SK-N-SH treated with all-trans-retinoic acid at 6 μM for 48 hours (cell line): ENCODE measurements around the gene MESD.

Experiments used
- ATAC-seq: fragments of 200-7000 bp; cut with Tn5 transposase; 3 replicates; pipeline ENCODE4 v1.9.1; 2020; ENCODE audit warnings: mild to moderate bottlenecking, moderate library complexity
- ARNTL ChIP-seq: fragments of 450-650 bp; formaldehyde crosslinking; IDR thresholded peaks from 2 replicates; pipeline ENCODE4 v1.5.0; 2020; ENCODE audit warnings: low read depth, mild to moderate bottlenecking, moderate library complexity, borderline replicate concordance
- CREB5 ChIP-seq: fragments of 250-450 bp; sonication (Bioruptor Pico); IDR thresholded peaks from 2 replicates; pipeline ENCODE4 v1.5.1; 2020; ENCODE audit warnings: low read depth, mild to moderate bottlenecking, moderate library complexity
- CSDC2 ChIP-seq: fragments of 250-450 bp; sonication (Bioruptor Pico); IDR thresholded peaks from 2 replicates; pipeline ENCODE4 v1.5.0; 2020; ENCODE audit warnings: mild to moderate bottlenecking, moderate library complexity
- ESRRG ChIP-seq: fragments of 250-450 bp; sonication (Bioruptor Pico); IDR thresholded peaks from 2 replicates; pipeline ENCODE4 v1.6.1; 2021; ENCODE audit warnings: mild to moderate bottlenecking
- ISL1 ChIP-seq: fragments of 250-450 bp; sonication (Bioruptor Pico); IDR thresholded peaks from 2 replicates; pipeline ENCODE4 v2.1.2; 2022; ENCODE audit warnings: mild to moderate bottlenecking, moderate library complexity
- OSR1 ChIP-seq: fragments of 250-450 bp; sonication (Bioruptor Pico); IDR thresholded peaks from 2 replicates; pipeline ENCODE4 v1.8.0; 2022; ENCODE audit warnings: moderate library complexity, mild to moderate bottlenecking, inconsistent platforms
- PATZ1 ChIP-seq: fragments of 250-450 bp; sonication (Bioruptor Pico); IDR thresholded peaks from 2 replicates; pipeline ENCODE4 v1.8.0; 2020; ENCODE audit warnings: mild to moderate bottlenecking, moderate library complexity, borderline replicate concordance
- PPARA ChIP-seq: fragments of 250-450 bp; sonication (Bioruptor Pico); IDR thresholded peaks from 2 replicates; pipeline ENCODE4 v1.5.0; 2020; ENCODE audit warnings: mild to moderate bottlenecking, borderline replicate concordance
- RARB ChIP-seq: fragments of 250-450 bp; sonication (Bioruptor Pico); IDR thresholded peaks from 2 replicates; pipeline ENCODE4 v1.8.0; 2021; ENCODE audit warnings: mild to moderate bottlenecking, moderate library complexity
- SNAI2 ChIP-seq: fragments of 250-450 bp; sonication (Bioruptor Pico); IDR thresholded peaks from 2 replicates; pipeline ENCODE4 v1.5.0; 2020; ENCODE audit warnings: mild to moderate bottlenecking, moderate library complexity
- TCF4 ChIP-seq: fragments of 250-450 bp; sonication (Bioruptor Pico); IDR thresholded peaks from 2 replicates; pipeline ENCODE4 v1.8.0; 2021; ENCODE audit warnings: mild to moderate bottlenecking, moderate library complexity, borderline replicate concordance
- TOX ChIP-seq: fragments of 250-450 bp; sonication (Bioruptor Pico); IDR thresholded peaks from 2 replicates; pipeline ENCODE4 v1.8.0; 2021; ENCODE audit warnings: mild to moderate bottlenecking, moderate library complexity, borderline replicate concordance
- TSHZ2 ChIP-seq: fragments of 250-450 bp; sonication (Bioruptor Pico); IDR thresholded peaks from 2 replicates; pipeline ENCODE4 v1.5.0; 2020; ENCODE audit warnings: mild to moderate bottlenecking, moderate library complexity
- ZC3H10 ChIP-seq: fragments of 250-450 bp; sonication (Bioruptor Pico); IDR thresholded peaks from 2 replicates; pipeline ENCODE4 v1.5.1; 2021; ENCODE audit warnings: mild to moderate bottlenecking, moderate library complexity
- ZFP30 ChIP-seq: fragments of 450-650 bp; formaldehyde crosslinking; IDR thresholded peaks from 2 replicates; pipeline ENCODE4 v1.5.0; 2022; ENCODE audit warnings: mild to moderate bottlenecking, moderate library complexity
- ZNF565 ChIP-seq: fragments of 450-650 bp; formaldehyde crosslinking; conservative IDR thresholded peaks from 2 replicates; pipeline ENCODE4 v1.5.0; 2020; ENCODE audit warnings: low read depth, mild to moderate bottlenecking, moderate library complexity
- ZNF70 ChIP-seq: fragments of 450-650 bp; formaldehyde crosslinking; IDR thresholded peaks from 2 replicates; pipeline ENCODE4 v1.5.0; 2020; ENCODE audit warnings: mild to moderate bottlenecking, moderate library complexity
- ZNF8 ChIP-seq: fragments of 450-650 bp; formaldehyde crosslinking; IDR thresholded peaks from 2 replicates; pipeline ENCODE4 v1.5.0; 2020; ENCODE audit warnings: mild to moderate bottlenecking, moderate library complexity
- TF ChIP-seq, protein P1 (sequence below): fragments of 250-450 bp; sonication (Bioruptor Pico); IDR thresholded peaks from 2 replicates; pipeline ENCODE4 v1.5.1; 2021; ENCODE audit warnings: mild to moderate bottlenecking, moderate library complexity
- TF ChIP-seq, protein P2 (sequence below): fragments of 250-450 bp; sonication (Bioruptor Pico); IDR thresholded peaks from 2 replicates; pipeline ENCODE4 v1.8.0; 2021; ENCODE audit warnings: low read depth, mild to moderate bottlenecking, moderate library complexity, borderline replicate concordance

MESD gene

DNA sequence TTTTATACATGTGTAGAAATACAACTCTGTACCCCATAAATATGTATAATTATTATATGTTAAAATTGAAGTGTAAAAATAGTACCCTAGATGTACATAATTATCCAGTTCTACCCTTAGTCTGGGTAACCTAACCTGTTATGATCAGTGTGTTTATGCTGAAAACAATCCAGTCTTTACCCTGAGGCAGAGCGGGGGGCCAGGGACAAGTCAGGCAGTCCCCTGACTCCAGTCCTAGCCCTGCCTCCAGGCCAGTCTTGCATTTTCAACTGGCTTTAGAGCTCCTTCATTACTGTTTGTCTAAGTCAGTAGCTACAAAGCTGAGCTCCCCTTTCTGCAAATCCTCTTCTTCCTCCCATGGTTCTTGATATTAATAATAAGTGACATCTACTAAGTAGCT, 3.1 kb downstream of the MESD start:
- TF ChIP-seq PATZ1 (CRISPR knock-in tag) (no peak), ZNF565 (CRISPR knock-in tag) (no peak), ZNF70 (CRISPR knock-in tag) (no peak), CSDC2 (CRISPR knock-in tag) (no peak), TSHZ2 (no peak), ESRRG (CRISPR knock-in tag) (no peak), ARNTL (no peak), TOX (CRISPR knock-in tag) (no peak), OSR1 (no peak), TCF4 (CRISPR knock-in tag) (no peak), CREB5 (CRISPR knock-in tag) (no peak), ZNF8 (no peak), SNAI2 (CRISPR knock-in tag) (no peak)
- TF ChIP-seq, protein P1, sequence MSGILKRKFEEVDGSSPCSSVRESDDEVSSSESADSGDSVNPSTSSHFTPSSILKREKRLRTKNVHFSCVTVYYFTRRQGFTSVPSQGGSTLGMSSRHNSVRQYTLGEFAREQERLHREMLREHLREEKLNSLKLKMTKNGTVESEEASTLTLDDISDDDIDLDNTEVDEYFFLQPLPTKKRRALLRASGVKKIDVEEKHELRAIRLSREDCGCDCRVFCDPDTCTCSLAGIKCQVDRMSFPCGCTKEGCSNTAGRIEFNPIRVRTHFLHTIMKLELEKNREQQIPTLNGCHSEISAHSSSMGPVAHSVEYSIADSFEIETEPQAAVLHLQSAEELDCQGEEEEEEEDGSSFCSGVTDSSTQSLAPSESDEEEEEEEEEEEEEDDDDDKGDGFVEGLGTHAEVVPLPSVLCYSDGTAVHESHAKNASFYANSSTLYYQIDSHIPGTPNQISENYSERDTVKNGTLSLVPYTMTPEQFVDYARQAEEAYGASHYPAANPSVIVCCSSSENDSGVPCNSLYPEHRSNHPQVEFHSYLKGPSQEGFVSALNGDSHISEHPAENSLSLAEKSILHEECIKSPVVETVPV (CRISPR knock-in tag), result no peak
- TF ChIP-seq, protein P2, sequence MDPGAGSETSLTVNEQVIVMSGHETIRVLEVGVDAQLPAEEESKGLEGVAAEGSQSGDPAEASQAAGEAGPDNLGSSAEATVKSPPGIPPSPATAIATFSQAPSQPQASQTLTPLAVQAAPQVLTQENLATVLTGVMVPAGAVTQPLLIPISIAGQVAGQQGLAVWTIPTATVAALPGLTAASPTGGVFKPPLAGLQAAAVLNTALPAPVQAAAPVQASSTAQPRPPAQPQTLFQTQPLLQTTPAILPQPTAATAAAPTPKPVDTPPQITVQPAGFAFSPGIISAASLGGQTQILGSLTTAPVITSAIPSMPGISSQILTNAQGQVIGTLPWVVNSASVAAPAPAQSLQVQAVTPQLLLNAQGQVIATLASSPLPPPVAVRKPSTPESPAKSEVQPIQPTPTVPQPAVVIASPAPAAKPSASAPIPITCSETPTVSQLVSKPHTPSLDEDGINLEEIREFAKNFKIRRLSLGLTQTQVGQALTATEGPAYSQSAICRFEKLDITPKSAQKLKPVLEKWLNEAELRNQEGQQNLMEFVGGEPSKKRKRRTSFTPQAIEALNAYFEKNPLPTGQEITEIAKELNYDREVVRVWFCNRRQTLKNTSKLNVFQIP (CRISPR knock-in tag), result no peak
- ATAC-seq, result no peak

DNA sequence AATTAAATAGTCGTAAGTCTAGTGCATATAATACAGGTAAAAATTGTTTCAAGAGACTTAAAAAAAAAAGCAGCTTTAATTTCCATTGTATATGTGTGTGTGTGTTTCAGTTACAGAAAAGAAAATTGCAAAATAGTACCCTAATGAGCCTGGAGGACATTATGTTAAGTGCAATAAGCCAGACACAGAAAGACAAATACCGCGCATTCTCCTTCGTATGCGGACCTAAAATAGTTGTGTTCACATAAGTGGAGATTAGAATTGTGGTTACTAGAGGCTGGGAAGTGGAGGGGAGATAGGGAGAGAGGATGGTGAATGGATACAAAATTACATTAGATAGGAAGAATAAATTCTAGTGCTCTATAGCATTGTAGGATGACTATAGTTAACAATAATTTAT, 3.6 kb downstream of the MESD start:
- TF ChIP-seq ZNF565 (CRISPR knock-in tag) (no peak), ZC3H10 (no peak), ZFP30 (CRISPR knock-in tag) (no peak), ISL1 (CRISPR knock-in tag) (no peak), ARNTL (no peak), TSHZ2 (no peak), CSDC2 (CRISPR knock-in tag) (no peak), ZNF8 (no peak), ESRRG (CRISPR knock-in tag) (no peak), TOX (CRISPR knock-in tag) (no peak), PPARA (CRISPR knock-in tag) (no peak), OSR1 (no peak), RARB (CRISPR knock-in tag) (no peak), ZNF70 (CRISPR knock-in tag) (no peak), PATZ1 (CRISPR knock-in tag) (no peak), TCF4 (CRISPR knock-in tag) (no peak)
- TF ChIP-seq, protein P1 (CRISPR knock-in tag), result no peak
- TF ChIP-seq, protein P2 (CRISPR knock-in tag), result no peak

More for the DNA sequence above, 3.6 kb downstream of the MESD start:
- no peak for ATAC-seq
